GM23338 (cell line): ENCODE results near the gene COMMD7. TPM values are rescaled to one million over a fixed set of nuclear protein-coding genes. Genes with fewer than 3 reads are reported as not detected.

ENCODE experiments used
- ATAC-seq: fragments of 200-7000 bp; cut with Tn5 transposase; 3 replicates; pipeline ENCODE4 v1.9.1; 2020
- DNase-seq: peaks from one replicate; pipeline ENCODE4 v3.0.0-alpha.2; 2015; ENCODE audit warnings: low spot score
- H2AFZ ChIP-seq: fragments of 200-600 bp; sonication (generic); 2 replicates; pipeline ENCODE4 v1.8.0; 2016; ENCODE audit warnings: antibody characterized with exemption, mild to moderate bottlenecking, moderate library complexity
- H3F3A ChIP-seq: fragments of 200-600 bp; sonication (generic); replicated peaks from 2 replicates; pipeline ENCODE4 v1.8.0; 2017; ENCODE audit warnings: antibody characterized with exemption, mixed run types, low read depth
- H3K27ac ChIP-seq: fragments of 200-600 bp; sonication (generic); 2 replicates; pipeline ENCODE4 v1.6.1; 2016; ENCODE audit warnings: low read depth
- H3K27me3 ChIP-seq: fragments of 200-600 bp; sonication (generic); 2 replicates; pipeline ENCODE4 v1.8.0; 2016; ENCODE audit warnings: mild to moderate bottlenecking, mixed run types, moderate library complexity; ENCODE audit not compliant: insufficient read depth
- H3K36me3 ChIP-seq: fragments of 200-600 bp; sonication (generic); 2 replicates; pipeline ENCODE4 v1.8.0; 2016; ENCODE audit warnings: mild to moderate bottlenecking; ENCODE audit not compliant: insufficient read depth
- H3K4me1 ChIP-seq: fragments of 200-600 bp; sonication (generic); 2 replicates; pipeline ENCODE4 v1.8.0; 2016; ENCODE audit warnings: mild to moderate bottlenecking, moderate library complexity; ENCODE audit not compliant: insufficient read depth
- H3K4me2 ChIP-seq: fragments of 200-600 bp; sonication (generic); 2 replicates; pipeline ENCODE4 v1.7.1; 2017; ENCODE audit warnings: mixed run types
- H3K4me3 ChIP-seq: fragments of 200-600 bp; sonication (generic); 2 replicates; pipeline ENCODE4 v1.6.1; 2016; ENCODE audit warnings: mixed run types
- H3K79me2 ChIP-seq: fragments of 200-600 bp; sonication (generic); replicated peaks from 2 replicates; pipeline ENCODE4 v1.8.0; 2017; ENCODE audit warnings: mild to moderate bottlenecking; ENCODE audit not compliant: insufficient read depth
- H3K9me2 ChIP-seq: fragments of 200-600 bp; sonication (generic); 2 replicates; pipeline ENCODE4 v1.8.0; 2017; ENCODE audit not compliant: insufficient read depth
- H4K20me1 ChIP-seq: fragments of 200-600 bp; sonication (generic); replicated peaks from 2 replicates; pipeline ENCODE4 v1.8.0; 2017; ENCODE audit warnings: mild to moderate bottlenecking; ENCODE audit not compliant: insufficient read depth
- H3K27ac Mint-ChIP-seq: 2 replicates; pipeline ENCODE4 v1.8.0; 2020; ENCODE audit warnings: inconsistent platforms, mild to moderate bottlenecking, moderate library complexity, mixed read lengths
- H3K27me3 Mint-ChIP-seq: 3 replicates; pipeline ENCODE4 v1.8.0; 2022; ENCODE audit warnings: low read depth, mild to moderate bottlenecking, moderate library complexity, mixed read lengths, inconsistent platforms; ENCODE audit not compliant: insufficient read depth, poor library complexity
- H3K36me3 Mint-ChIP-seq: 3 replicates; pipeline ENCODE4 v1.8.0; 2021; ENCODE audit warnings: low read depth, mild to moderate bottlenecking, inconsistent platforms, moderate library complexity, mixed read lengths
- H3K4me1 Mint-ChIP-seq: 3 replicates; pipeline ENCODE4 v1.8.0; 2020; ENCODE audit warnings: mild to moderate bottlenecking, inconsistent platforms, mixed read lengths
- H3K4me3 Mint-ChIP-seq: 3 replicates; pipeline ENCODE4 v1.8.0; 2021; ENCODE audit warnings: moderate library complexity, mild to moderate bottlenecking, inconsistent platforms, mixed read lengths
- H3K9me3 Mint-ChIP-seq: 3 replicates; pipeline ENCODE4 v1.8.0; 2020; ENCODE audit warnings: moderate library complexity, mild to moderate bottlenecking, inconsistent platforms, mixed read lengths
- CTCF ChIP-seq, 2 experiments: fragments of 200-600 bp in 1 of 2; sonication (generic) in 1 of 2; conservative IDR thresholded peaks; 2 replicates each; pipeline versions ENCODE4 v1.5.1 to v1.6.1; 2016 to 2017; ENCODE audit warnings: antibody characterized with exemption in 2 of 2, low read depth in 2 of 2, mild to moderate bottlenecking in 2 of 2, moderate library complexity in 1 of 2
- ETS1 ChIP-seq: IDR thresholded peaks from 2 replicates; pipeline ENCODE4 v1.6.1; 2016; ENCODE audit warnings: antibody characterized with exemption
- EZH2 ChIP-seq: fragments of 200-600 bp; sonication (generic); IDR thresholded peaks from one replicate; pipeline ENCODE4 v1.8.0; 2017; ENCODE audit warnings: antibody characterized with exemption, mild to moderate bottlenecking, low read depth; ENCODE audit not compliant: unreplicated experiment
- EZH2phosphoT487 ChIP-seq: fragments of 200-600 bp; sonication (generic); IDR thresholded peaks from one replicate; pipeline ENCODE4 v1.8.1; 2018; ENCODE audit warnings: antibody characterized with exemption; ENCODE audit not compliant: unreplicated experiment
- POLR2AphosphoS5 ChIP-seq: IDR thresholded peaks from 2 replicates; pipeline ENCODE4 v1.6.1; 2016; ENCODE audit warnings: antibody characterized with exemption, low read depth
- REST ChIP-seq: IDR thresholded peaks from one replicate; pipeline ENCODE4 v1.6.1; 2018; ENCODE audit warnings: antibody characterized with exemption; ENCODE audit not compliant: unreplicated experiment
- ZNF114 ChIP-seq: fragments of 250-450 bp; sonication (Bioruptor Pico); IDR thresholded peaks from 2 replicates; pipeline ENCODE4 v1.5.0; 2020; ENCODE audit warnings: mild to moderate bottlenecking, moderate library complexity
- polyA plus RNA-seq: library from polyadenylated mRNA; unstranded; fragments of >200 nt; fragmentation: Nextera tagmentation; extraction: Ambion mirVana; gene quantifications from 2 replicates; pipeline ENCODE4 v1.2.1, GENCODE V29; 2016
- total RNA-seq: library from RNA; depleted of rRNA; stranded (reverse); fragments of >200 nt; shearing (Covaris generic); gene quantifications from 2 replicates; pipeline ENCODE4 v1.2.3, GENCODE V29; 2014

Gene COMMD7
- total and polyA plus RNA-seq, 2 experiments from 2014 or later, result 67.3 to 86.4 TPM

GRCh38 chr20:32681175-32682084, 61.8 kb downstream of the COMMD7 start (continued):
- TF ChIP-seq REST (no peak), EZH2 (no peak), EZH2phosphoT487 (no peak)

- Histone ChIP-seq H3K79me2 (0 out of 2 replicates have a peak, but pooled peaks cover 3% of the 10 kb centered on the region), H3K27ac (peak overlapping the region; percentile 87), H3K4me1 (peaks cover 29% of the 10 kb centered on the region), H3F3A (peaks cover 60% of the 10 kb centered on the region), H3K4me2 (peak overlapping the region; percentile 70), H3K27me3 (no peaks in the 10 kb centered on the region), H2AFZ (peak overlapping the region; percentile 52; the same call in 1 of the 2 replicates), H3K4me3 (peak overlapping the region; percentile 31; the same call in 1 of the 2 replicates), H4K20me1 (no peaks in the 10 kb centered on the region), H3K9me2 (no peaks in the 10 kb centered on the region), H3K36me3 (no peaks in the 10 kb centered on the region)
- ATAC-seq, result peak; percentile 16
- H3K27ac Mint-ChIP-seq, result peak overlapping the region; percentile 92
- H3K9me3 Mint-ChIP-seq, result no peaks in the 10 kb centered on the region; the same call in 2 of the 3 replicates
- H3K36me3 Mint-ChIP-seq, result no peaks in the 10 kb centered on the region
- H3K27me3 Mint-ChIP-seq, result peaks cover 25% of the 10 kb centered on the region
- DNase-seq, result peak; percentile 52
- peaks cover 44% of the 10 kb centered on the region for H3K4me1 Mint-ChIP-seq
- H3K4me3 Mint-ChIP-seq, result peak overlapping the region; percentile 6; the same call in 1 of the 3 replicates
- TF ChIP-seq CTCF (conservative IDR thresholded peaks at IDR 0.05; ENCODE audit: low read depth in 2 of 2), result peak in 1 of 2 experiments; percentile 11; a peak in 1 of 4 replicates
- TF ChIP-seq POLR2AphosphoS5, result no peak
- TF ChIP-seq ETS1, result no peak
- TF ChIP-seq REST, result no peak
- TF ChIP-seq ZNF114 (CRISPR knock-in tag), result no peak
Observed at GRCh38 chr20:32680544-32681174, 62.6 kb downstream of the COMMD7 start.
